Gastrocnemius medialis (tissue), 4 donors: ENCODE data around the gene TLE5.

Experiments
- POLR2A ChIP-seq, 2 donors: fragments of 450-650 bp; IDR thresholded peaks; one replicate each; pipeline ENCODE4 v1.6.1; 2017; ENCODE audit warnings: antibody characterized with exemption in 2 of 2, mild to moderate bottlenecking in 2 of 2, moderate library complexity in 2 of 2
- TF ChIP-seq, protein P1 (sequence below), 5 experiments: fragments of 450-650 bp in 3 of 5; fragments of 200-600 bp in 2 of 5; sonication (generic) in 2 of 5; IDR thresholded peaks in 4 of 5; conservative IDR thresholded peaks in 1 of 5; 1 replicate in 4 of 5; 2 replicates in 1 of 5; pipeline ENCODE4 v1.5.1; 2016 to 2019; ENCODE audit warnings: antibody characterized with exemption in 5 of 5, mild to moderate bottlenecking in 3 of 5, moderate library complexity in 3 of 5

DNA sequence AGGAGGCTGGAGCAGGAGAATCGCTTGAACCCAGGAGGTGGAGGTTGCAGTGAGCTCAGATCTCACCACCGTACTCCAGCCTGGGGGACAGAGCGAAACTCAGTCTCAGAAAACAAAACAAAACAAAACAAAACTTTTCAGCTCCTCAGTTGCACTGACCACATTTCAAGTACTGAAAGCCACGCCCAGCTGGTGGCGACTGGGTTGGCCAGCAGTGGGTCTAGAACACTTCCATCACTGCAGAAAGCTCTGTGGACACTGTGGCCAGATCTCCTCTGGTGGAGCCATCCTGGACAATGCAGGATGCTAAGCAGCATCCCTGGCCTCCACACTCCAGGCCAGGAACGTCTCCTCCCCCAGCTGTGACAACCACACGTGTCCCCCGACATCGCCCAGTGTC, 54.3 kb downstream of the TLE5 start:
- TF ChIP-seq, protein P1, sequence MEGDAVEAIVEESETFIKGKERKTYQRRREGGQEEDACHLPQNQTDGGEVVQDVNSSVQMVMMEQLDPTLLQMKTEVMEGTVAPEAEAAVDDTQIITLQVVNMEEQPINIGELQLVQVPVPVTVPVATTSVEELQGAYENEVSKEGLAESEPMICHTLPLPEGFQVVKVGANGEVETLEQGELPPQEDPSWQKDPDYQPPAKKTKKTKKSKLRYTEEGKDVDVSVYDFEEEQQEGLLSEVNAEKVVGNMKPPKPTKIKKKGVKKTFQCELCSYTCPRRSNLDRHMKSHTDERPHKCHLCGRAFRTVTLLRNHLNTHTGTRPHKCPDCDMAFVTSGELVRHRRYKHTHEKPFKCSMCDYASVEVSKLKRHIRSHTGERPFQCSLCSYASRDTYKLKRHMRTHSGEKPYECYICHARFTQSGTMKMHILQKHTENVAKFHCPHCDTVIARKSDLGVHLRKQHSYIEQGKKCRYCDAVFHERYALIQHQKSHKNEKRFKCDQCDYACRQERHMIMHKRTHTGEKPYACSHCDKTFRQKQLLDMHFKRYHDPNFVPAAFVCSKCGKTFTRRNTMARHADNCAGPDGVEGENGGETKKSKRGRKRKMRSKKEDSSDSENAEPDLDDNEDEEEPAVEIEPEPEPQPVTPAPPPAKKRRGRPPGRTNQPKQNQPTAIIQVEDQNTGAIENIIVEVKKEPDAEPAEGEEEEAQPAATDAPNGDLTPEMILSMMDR (IDR thresholded peaks at IDR 0.05 in 4 of 5, conservative IDR thresholded peaks at IDR 0.05 in 1 of 5) = no peak
- TF ChIP-seq POLR2A (IDR thresholded peaks at IDR 0.05) = no peak
